HG02798 (cell line): ENCODE measurements around the gene CCDC34.

Experiments
- ATAC-seq: cut with Tn5 transposase; IDR thresholded peaks from one replicate; pipeline ENCODE4 v1.9.1; 2021; ENCODE audit warnings: mild to moderate bottlenecking; ENCODE audit not compliant: unreplicated experiment, poor library complexity

Gene CCDC34

GRCh38 chr11:27394781-27395228 lies 31.8 kb upstream of the CCDC34 start:
- ATAC-seq: no peak

GRCh38 chr11:27392278-27393114 lies 29.5 kb upstream of the CCDC34 start:
- ATAC-seq: no peak

- ATAC-seq: no peak
Observed at GRCh38 chr11:27391331-27392015, 28.5 kb upstream of the CCDC34 start.

GRCh38 chr11:27390318-27391295 lies 27.6 kb upstream of the CCDC34 start:
- no peak for ATAC-seq

- no peak for ATAC-seq
Observed at GRCh38 chr11:27388869-27389268, 25.9 kb upstream of the CCDC34 start.

GRCh38 chr11:27388001-27388400 lies 25.0 kb upstream of the CCDC34 start:
- peak; percentile 37 for ATAC-seq

GRCh38 chr11:27387362-27387761 lies 24.3 kb upstream of the CCDC34 start:
- ATAC-seq: no peak

- ATAC-seq: no peak
Observed at GRCh38 chr11:27386181-27386845, 23.3 kb upstream of the CCDC34 start.

- ATAC-seq: no peak
Observed at GRCh38 chr11:27385245-27385644, 22.2 kb upstream of the CCDC34 start.

- ATAC-seq: no peak
Observed at GRCh38 chr11:27384227-27384626, 21.2 kb upstream of the CCDC34 start.

- ATAC-seq: no peak
Observed at GRCh38 chr11:27383645-27384044, 20.6 kb upstream of the CCDC34 start.

GRCh38 chr11:27381238-27381666 lies 18.2 kb upstream of the CCDC34 start:
- peak; percentile 68 for ATAC-seq

GRCh38 chr11:27380771-27381170 lies 17.8 kb upstream of the CCDC34 start:
- no peak for ATAC-seq

GRCh38 chr11:27379449-27379848 lies 16.4 kb upstream of the CCDC34 start:
- no peak for ATAC-seq

- ATAC-seq: no peak
Observed at GRCh38 chr11:27375370-27375769, 12.4 kb upstream of the CCDC34 start.

- ATAC-seq: no peak
Observed at GRCh38 chr11:27373856-27374602, 11.0 kb upstream of the CCDC34 start.

GRCh38 chr11:27373392-27373791 lies 10.4 kb upstream of the CCDC34 start:
- no peak for ATAC-seq

GRCh38 chr11:27372164-27372563 lies 9.1 kb upstream of the CCDC34 start:
- ATAC-seq: no peak

- no peak for ATAC-seq
Observed at GRCh38 chr11:27371489-27371888, 8.5 kb upstream of the CCDC34 start.
